IMR-90 (cell line): Measurements from ENCODE around the gene ANKRD13D. TPM values are rescaled to one million over a fixed set of nuclear protein-coding genes. Genes with fewer than 3 reads are reported as not detected.

Experiments used
- ATAC-seq: fragments of 200-7000 bp; cut with Tn5 transposase; 2 replicates; pipeline ENCODE4 v1.9.1; 2020; ENCODE audit warnings: low read depth, mild to moderate bottlenecking, moderate library complexity
- BruUV-seq: library from RNA; stranded (reverse); fragments of 400-500 nt; replicated peaks from 2 replicates; lab custom pipeline; 2021; lab: Mats Ljungman, UMichigan
- CTCF ChIA-PET: fragments of 300-600 bp; formaldehyde crosslinking; extraction: SDS; loops from one replicate; lab custom pipeline; 2021; ENCODE audit warnings: antibody characterized with exemption; lab: Yijun Ruan, JAX
- POLR2A ChIA-PET: fragments of 300-600 bp; sonication (Branson Sonifier 250); formaldehyde crosslinking; loops from one replicate; lab custom pipeline; 2022; ENCODE audit warnings: antibody characterized with exemption; ENCODE audit not compliant: unreplicated experiment; lab: Charles Lee
- DNase-seq: peaks from one replicate; pipeline ENCODE4 v3.0.0; 2013
- H2AFZ ChIP-seq: replicated peaks from 2 replicates; pipeline ENCODE3; 2013; ENCODE audit warnings: low read length, mild to moderate bottlenecking; ENCODE audit not compliant: poor library complexity
- H2AK5ac ChIP-seq: 2 replicates; pipeline ENCODE4 v1.6.1; 2013; ENCODE audit warnings: low read depth, low read length, inconsistent platforms
- H2AK9ac ChIP-seq: replicated peaks from 2 replicates; pipeline ENCODE3; 2013; ENCODE audit warnings: mild to moderate bottlenecking, low read depth, low read length, moderate library complexity; ENCODE audit not compliant: poor library complexity
- H2BK120ac ChIP-seq: 2 replicates; pipeline ENCODE4 v1.6.1; 2013; ENCODE audit warnings: low read depth, low read length, inconsistent platforms
- H2BK15ac ChIP-seq: 3 replicates; pipeline ENCODE4 v1.6.1; 2013; ENCODE audit warnings: low read depth, low read length, inconsistent platforms
- H2BK20ac ChIP-seq: 2 replicates; pipeline ENCODE4 v1.6.1; 2013; ENCODE audit warnings: low read depth, mild to moderate bottlenecking, inconsistent platforms, low read length, moderate library complexity
- H2BK5ac ChIP-seq: 2 replicates; pipeline ENCODE4 v1.6.1; 2013; ENCODE audit warnings: mild to moderate bottlenecking, low read depth, low read length, inconsistent platforms; ENCODE audit not compliant: poor library complexity, severe bottlenecking
- H3K14ac ChIP-seq: replicated peaks from 2 replicates; pipeline ENCODE4 v1.6.1; 2013; ENCODE audit warnings: low read depth, low read length, inconsistent platforms
- H3K18ac ChIP-seq: 2 replicates; pipeline ENCODE4 v1.6.1; 2013; ENCODE audit warnings: low read depth, low read length, control low read depth
- H3K23ac ChIP-seq: 2 replicates; pipeline ENCODE4 v1.6.1; 2013; ENCODE audit warnings: low read depth, low read length, inconsistent platforms
- H3K27ac ChIP-seq: 2 replicates; pipeline ENCODE4 v1.5.1; 2013; ENCODE audit warnings: mild to moderate bottlenecking, control low read depth, low read length; ENCODE audit not compliant: insufficient read depth
- H3K27me3 ChIP-seq: 2 replicates; pipeline ENCODE4 v1.6.1; 2013; ENCODE audit warnings: low read length; ENCODE audit not compliant: control insufficient read depth, insufficient read depth
- H3K36me3 ChIP-seq: 2 replicates; pipeline ENCODE4 v1.6.1; 2013; ENCODE audit warnings: low read length, mixed read lengths; ENCODE audit not compliant: control insufficient read depth, insufficient read depth
- H3K4ac ChIP-seq: 2 replicates; pipeline ENCODE4 v1.6.1; 2013; ENCODE audit warnings: low read depth, low read length, inconsistent platforms
- H3K4me1 ChIP-seq: 2 replicates; pipeline ENCODE4 v1.6.1; 2013; ENCODE audit warnings: low read length, mixed read lengths; ENCODE audit not compliant: control insufficient read depth, insufficient read depth
- H3K4me2 ChIP-seq: 2 replicates; pipeline ENCODE4 v1.6.1; 2013; ENCODE audit warnings: low read depth, mild to moderate bottlenecking, control low read depth, low read length, moderate library complexity
- H3K4me3 ChIP-seq: 2 replicates; pipeline ENCODE4 v1.5.1; 2013; ENCODE audit warnings: low read depth, mild to moderate bottlenecking, control low read depth, low read length, moderate library complexity; ENCODE audit not compliant: insufficient read depth
- H3K56ac ChIP-seq: 2 replicates; pipeline ENCODE4 v1.6.1; 2013; ENCODE audit warnings: low read length, inconsistent platforms; ENCODE audit not compliant: insufficient read depth; ENCODE audit errors: extremely low read depth
- H3K79me1 ChIP-seq, 2 experiments: 2 replicates each; pipeline ENCODE4 v1.6.1; 2013; ENCODE audit warnings: low read length in 2 of 2, inconsistent platforms in 1 of 2, low read depth in 1 of 2
- H3K9ac ChIP-seq: 2 replicates; pipeline ENCODE4 v1.6.1; 2013; ENCODE audit warnings: low read depth, low read length, control low read depth
- H3K9me1 ChIP-seq: 2 replicates; pipeline ENCODE4 v1.6.1; 2013; ENCODE audit warnings: low read length, inconsistent platforms; ENCODE audit not compliant: insufficient read depth
- H3K9me3 ChIP-seq: 2 replicates; pipeline ENCODE4 v1.6.1; 2013; ENCODE audit warnings: low read length; ENCODE audit not compliant: control insufficient read depth, insufficient read depth
- H4K20me1 ChIP-seq: 2 replicates; pipeline ENCODE4 v1.6.1; 2013; ENCODE audit warnings: low read length, inconsistent platforms; ENCODE audit not compliant: insufficient read depth
- H4K5ac ChIP-seq: 2 replicates; pipeline ENCODE4 v1.6.1; 2013; ENCODE audit warnings: mild to moderate bottlenecking, low read depth, low read length, control low read depth
- H4K8ac ChIP-seq, 2 experiments: 2 replicates each; pipeline ENCODE4 v1.6.1; 2013; ENCODE audit warnings: low read depth in 2 of 2, low read length in 2 of 2, control low read depth in 1 of 2, inconsistent platforms in 1 of 2
- H4K91ac ChIP-seq: 2 replicates; pipeline ENCODE4 v1.6.1; 2013; ENCODE audit warnings: low read depth, low read length, inconsistent platforms; ENCODE audit not compliant: insufficient read depth
- BHLHE40 ChIP-seq: fragments of 150-350 bp; IDR thresholded peaks from 2 replicates; pipeline ENCODE4 v1.6.1; 2016; ENCODE audit warnings: mild to moderate bottlenecking, low read depth, low read length
- CEBPB ChIP-seq: IDR thresholded peaks from 2 replicates; pipeline ENCODE4 v1.6.1; 2012; ENCODE audit warnings: low read depth, low read length, improper control_type of control experiment
- CHD1 ChIP-seq: IDR thresholded peaks from 2 replicates; pipeline ENCODE4 v1.6.1; 2012; ENCODE audit warnings: low read depth, low read length, improper control_type of control experiment
- ELK1 ChIP-seq: fragments of 150-350 bp; IDR thresholded peaks from 2 replicates; pipeline ENCODE4 v1.6.1; 2016; ENCODE audit warnings: low read depth, mild to moderate bottlenecking, low read length, moderate library complexity, borderline replicate concordance
- FOS ChIP-seq: fragments of 150-350 bp; IDR thresholded peaks from 2 replicates; pipeline ENCODE4 v1.6.1; 2016; ENCODE audit warnings: low read depth, low read length
- MAFK ChIP-seq: IDR thresholded peaks from 2 replicates; pipeline ENCODE4 v1.6.1; 2012; ENCODE audit warnings: low read depth, low read length, improper control_type of control experiment
- MXI1 ChIP-seq: IDR thresholded peaks from 2 replicates; pipeline ENCODE4 v1.6.1; 2012; ENCODE audit warnings: low read depth, mild to moderate bottlenecking, low read length, moderate library complexity, borderline replicate concordance
- NFE2L2 ChIP-seq: fragments of 150-350 bp; IDR thresholded peaks from 2 replicates; pipeline ENCODE4 v1.6.1; 2016; ENCODE audit warnings: low read depth, mild to moderate bottlenecking, low read length
- POLR2A ChIP-seq: IDR thresholded peaks from 2 replicates; pipeline ENCODE4 v1.6.1; 2012; ENCODE audit warnings: mild to moderate bottlenecking, low read depth, low read length
- RAD21 ChIP-seq: IDR thresholded peaks from 2 replicates; pipeline ENCODE4 v1.6.1; 2012; ENCODE audit warnings: low read length, improper control_type of control experiment
- RCOR1 ChIP-seq: IDR thresholded peaks from 2 replicates; pipeline ENCODE4 v1.6.1; 2012; ENCODE audit warnings: mild to moderate bottlenecking, low read length, improper control_type of control experiment; ENCODE audit not compliant: insufficient replicate concordance
- RFX5 ChIP-seq: IDR thresholded peaks from 2 replicates; pipeline ENCODE4 v1.8.0; 2012; ENCODE audit warnings: low read depth, mild to moderate bottlenecking, low read length, moderate library complexity
- SMC3 ChIP-seq: fragments of 150-350 bp; IDR thresholded peaks from 2 replicates; pipeline ENCODE4 v1.6.1; 2016; ENCODE audit warnings: low read depth, mild to moderate bottlenecking, antibody characterized with exemption, low read length, moderate library complexity
- WGBS, 2 experiments: methylation state at CpG; one replicate each; pipeline versions ENCODE4 v1.1.5 to v1.1.7; 2013; ENCODE audit warnings: missing lambda C conversion rate in 2 of 2; ENCODE audit not compliant: insufficient read length in 1 of 2; ENCODE audit errors: extremely low coverage in 2 of 2; 5-methylcytosine and 5-hydroxymethylcytosine counted together
- dilution Hi-C: fragments of 300-500 bp; cut with HindIII; formaldehyde crosslinking; loops from one replicate; pipeline ENCODE4 v1.14.3; 2018; ENCODE audit warnings: low sequenced_read_pairs; ENCODE audit not compliant: unreplicated experiment
- in situ Hi-C: fragments of 300-500 bp; cut with MboI; formaldehyde crosslinking; loops from 3 replicates; pipeline ENCODE4 v1.14.3; 2019; ENCODE audit warnings: low sequenced_read_pairs, inconsistent platforms, mixed read lengths
- intact Hi-C: fragments of 100-400 bp; cut with micrococcal nuclease; formaldehyde crosslinking; loops from 2 replicates; pipeline ENCODE4 v1.10.0; 2022
- polyA plus RNA-seq, 3 experiments: library from polyadenylated mRNA; depleted of rRNA; stranded (reverse); fragments of >200 nt; gene quantifications; 2 replicates each; pipeline ENCODE4 v1.2.3, GENCODE V29; 2012; ENCODE audit warnings: low replicate concordance in 1 of 3
- total RNA-seq: library from RNA; depleted of rRNA; stranded (reverse); fragments of >200 nt; gene quantifications from 2 replicates; pipeline ENCODE4 v1.2.3, GENCODE V29; 2012

ANKRD13D gene
- total and polyA plus RNA-seq, 2 of the 4 experiments (the other 2 are of a cell fraction), result 7.3 to 38.4 TPM

- TF ChIP-seq CEBPB, result no peak
Observed at GRCh38 chr11:67261946-67262681, 27.0 kb upstream of the ANKRD13D start (continued).

- Histone ChIP-seq H2AK5ac (peak overlapping the region; percentile 50; the same call in 1 of the 2 replicates), H3K27me3 (no peaks in the 10 kb centered on the region), H4K20me1 (peaks cover 10% of the 10 kb centered on the region; the same call in 1 of the 2 replicates), H2BK20ac (peak overlapping the region; percentile 30), H3K4ac (peak overlapping the region; percentile 83), H3K56ac (peak overlapping the region; percentile 55), H2BK5ac (peak overlapping the region; percentile 38), H3K36me3 (peaks cover 5% of the 10 kb centered on the region; the same call in 1 of the 2 replicates), H2AFZ (peak overlapping the region; percentile 88), H3K9me1 (peaks cover 23% of the 10 kb centered on the region), H2AK9ac (peak overlapping the region; percentile 18), H3K27ac (peak overlapping the region; percentile 40), H3K9ac (no peak overlapping the region), H3K4me1 (peaks cover 17% of the 10 kb centered on the region), H2BK15ac (peak overlapping the region; percentile 40; the same call in 1 of the 3 replicates), H4K8ac (peak overlapping the region; percentile 82 to 99), H3K79me1 (peaks cover 6 to 23% of the 10 kb centered on the region in 2 experiments; a peak in 3 of 4 replicates), H4K91ac (peak overlapping the region; percentile 76), H3K18ac (0 out of 2 replicates have a peak overlapping the region, but pooled peaks have one; percentile 14), H3K14ac (peak overlapping the region; percentile 62), H2BK120ac (peak overlapping the region; percentile 66), H3K9me3 (no peaks in the 10 kb centered on the region), H3K23ac (peak overlapping the region; percentile 34; the same call in 1 of the 2 replicates), H3K4me3 (no peak overlapping the region), H4K5ac (peak overlapping the region; percentile 89), H3K4me2 (no peak overlapping the region)
- DNase-seq (peak; percentile 76), ATAC-seq (peak; percentile 60)
- 49% methylated on average over 17 of the region's 22 CpGs; no CpG with 5 or more reads in 1 of the 2 experiments for WGBS, 2 experiments
- POLR2A ChIA-PET, result interaction anchor here (0.6 kb wide), 1 partner anchor 9 kb away, joined by 3 read pairs; no protein-coding TSS in a partner anchor
- intact Hi-C loops (loop anchor here (1.0 to 2.0 kb wide), 3 partner anchors 26 to 120 kb away; partner anchors contain the start of gene ANKRD13D), dilution Hi-C loops (no loop called here), in situ Hi-C loops (loop anchor here (5.0 kb wide), 2 partner anchors 54 to 119 kb away; no protein-coding TSS in a partner anchor)
- CTCF ChIA-PET, result interaction anchor here (1.0 to 2.2 kb wide), 3 partner anchors 12 to 120 kb away, joined by 4 to 13 read pairs (median 4); no protein-coding TSS in a partner anchor
- BruUV-seq, result no TSS peak
- TF ChIP-seq MAFK, result no peak
- TF ChIP-seq POLR2A, result no peak
- TF ChIP-seq FOS, result no peak
- TF ChIP-seq BHLHE40, result no peak
- peak; percentile 70 for TF ChIP-seq RAD21
- peak; percentile 89 for TF ChIP-seq CEBPB
- no peak for TF ChIP-seq NFE2L2
- TF ChIP-seq RFX5, result no peak
- no peak for TF ChIP-seq CHD1
- no peak for TF ChIP-seq ELK1
- no peak for TF ChIP-seq MXI1
- peak; percentile 64 for TF ChIP-seq SMC3
- TF ChIP-seq RCOR1, result no peak
Observed at GRCh38 chr11:67262731-67263675, 26.1 kb upstream of the ANKRD13D start.
